ENCODE results near the gene SEMA6A.

DNA sequence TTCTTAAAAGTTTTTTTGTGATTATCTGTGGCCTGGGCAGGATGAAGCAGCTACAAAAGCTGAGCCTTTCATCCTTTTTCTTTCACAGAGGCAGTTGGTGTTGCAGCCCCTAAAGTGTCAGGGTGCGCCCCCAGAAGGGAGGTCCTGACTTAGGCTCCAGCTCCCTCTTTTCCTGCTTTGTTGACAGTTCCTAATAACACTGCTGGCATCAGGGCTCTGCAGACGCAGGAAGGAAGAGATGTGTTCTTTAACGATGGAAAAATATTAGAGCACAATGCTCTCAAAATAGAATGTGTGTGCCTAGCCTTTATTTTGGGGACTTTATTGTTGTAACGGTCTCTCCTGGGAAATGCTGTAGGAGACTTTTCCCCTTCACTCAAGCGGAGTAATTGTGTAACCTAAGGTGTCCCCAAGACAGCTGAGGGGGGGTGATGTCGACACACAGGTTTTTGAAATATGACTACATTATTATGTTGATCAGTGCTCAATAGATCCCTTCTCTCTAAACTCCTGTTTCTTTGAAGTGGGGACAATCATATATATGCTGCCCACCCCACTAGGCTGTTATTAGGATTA lies 135.6 kb downstream of the SEMA6A start:
- TF ChIP-seq MYC (IDR thresholded peaks at IDR 0.05; ENCODE audit: insufficient read depth, insufficient read length, insufficient replicate concordance, low read length, severe bottlenecking): no peak
- no peak for TF ChIP-seq EZH2 (IDR thresholded peaks at IDR 0.05; ENCODE audit: borderline replicate concordance, control insufficient read depth, low read depth, low read length)
